GM12801 (cell line): ENCODE measurements around the gene UQCR11.

Experiments used
- TF ChIP-seq, protein P1 (sequence below): IDR thresholded peaks from one replicate; pipeline ENCODE4 v1.5.1; 2011; ENCODE audit warnings: control low read depth; ENCODE audit not compliant: insufficient read length; ENCODE audit errors: extremely low read depth

The UQCR11 gene

DNA sequence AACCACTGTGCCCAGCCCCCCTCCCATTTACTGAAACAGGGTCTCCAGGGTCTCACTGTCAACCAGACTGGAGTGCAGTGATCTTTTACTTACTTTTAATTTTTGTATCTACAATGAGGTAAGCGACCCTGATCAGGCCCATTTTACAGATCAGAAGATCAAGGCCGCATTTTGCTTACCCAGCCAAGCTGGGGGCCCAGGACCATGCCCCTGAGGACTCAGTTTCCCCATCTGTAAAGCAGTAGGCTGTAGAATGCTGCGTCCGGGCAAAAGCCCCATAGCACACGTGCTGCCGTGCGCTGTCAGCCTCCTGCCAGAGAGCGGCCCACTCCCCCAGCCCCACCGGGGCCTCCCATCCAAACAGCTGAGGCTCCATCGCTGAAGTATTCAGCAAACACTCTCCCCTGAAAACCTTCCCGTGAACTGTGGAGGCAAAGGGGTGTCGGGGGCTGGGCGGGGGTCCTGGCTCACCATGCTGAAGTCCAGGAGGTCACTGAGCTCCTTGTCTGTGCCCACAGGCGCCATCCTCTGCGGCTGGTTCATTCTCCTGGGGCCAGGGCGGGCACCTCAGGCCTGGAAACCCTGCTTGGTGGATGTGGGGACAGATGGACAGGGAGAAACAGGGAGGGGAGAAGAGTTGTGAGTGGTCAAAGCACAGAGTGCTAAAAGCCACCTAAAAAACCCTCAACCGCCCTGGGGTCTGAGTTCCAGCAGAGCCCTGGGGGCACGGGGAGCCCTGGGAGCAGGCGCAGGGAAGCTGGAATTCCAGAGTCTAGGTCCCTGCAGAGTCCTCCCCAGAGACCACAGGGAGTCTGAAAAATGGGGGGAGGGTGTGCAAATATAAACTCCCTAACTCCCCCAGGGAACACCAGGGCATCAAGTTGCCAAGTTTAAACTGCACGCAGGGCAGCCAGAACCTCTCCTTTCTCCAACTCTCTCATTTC is 44.7 kb upstream of the UQCR11 start:
- TF ChIP-seq, protein P1, sequence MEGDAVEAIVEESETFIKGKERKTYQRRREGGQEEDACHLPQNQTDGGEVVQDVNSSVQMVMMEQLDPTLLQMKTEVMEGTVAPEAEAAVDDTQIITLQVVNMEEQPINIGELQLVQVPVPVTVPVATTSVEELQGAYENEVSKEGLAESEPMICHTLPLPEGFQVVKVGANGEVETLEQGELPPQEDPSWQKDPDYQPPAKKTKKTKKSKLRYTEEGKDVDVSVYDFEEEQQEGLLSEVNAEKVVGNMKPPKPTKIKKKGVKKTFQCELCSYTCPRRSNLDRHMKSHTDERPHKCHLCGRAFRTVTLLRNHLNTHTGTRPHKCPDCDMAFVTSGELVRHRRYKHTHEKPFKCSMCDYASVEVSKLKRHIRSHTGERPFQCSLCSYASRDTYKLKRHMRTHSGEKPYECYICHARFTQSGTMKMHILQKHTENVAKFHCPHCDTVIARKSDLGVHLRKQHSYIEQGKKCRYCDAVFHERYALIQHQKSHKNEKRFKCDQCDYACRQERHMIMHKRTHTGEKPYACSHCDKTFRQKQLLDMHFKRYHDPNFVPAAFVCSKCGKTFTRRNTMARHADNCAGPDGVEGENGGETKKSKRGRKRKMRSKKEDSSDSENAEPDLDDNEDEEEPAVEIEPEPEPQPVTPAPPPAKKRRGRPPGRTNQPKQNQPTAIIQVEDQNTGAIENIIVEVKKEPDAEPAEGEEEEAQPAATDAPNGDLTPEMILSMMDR, result no peak

DNA sequence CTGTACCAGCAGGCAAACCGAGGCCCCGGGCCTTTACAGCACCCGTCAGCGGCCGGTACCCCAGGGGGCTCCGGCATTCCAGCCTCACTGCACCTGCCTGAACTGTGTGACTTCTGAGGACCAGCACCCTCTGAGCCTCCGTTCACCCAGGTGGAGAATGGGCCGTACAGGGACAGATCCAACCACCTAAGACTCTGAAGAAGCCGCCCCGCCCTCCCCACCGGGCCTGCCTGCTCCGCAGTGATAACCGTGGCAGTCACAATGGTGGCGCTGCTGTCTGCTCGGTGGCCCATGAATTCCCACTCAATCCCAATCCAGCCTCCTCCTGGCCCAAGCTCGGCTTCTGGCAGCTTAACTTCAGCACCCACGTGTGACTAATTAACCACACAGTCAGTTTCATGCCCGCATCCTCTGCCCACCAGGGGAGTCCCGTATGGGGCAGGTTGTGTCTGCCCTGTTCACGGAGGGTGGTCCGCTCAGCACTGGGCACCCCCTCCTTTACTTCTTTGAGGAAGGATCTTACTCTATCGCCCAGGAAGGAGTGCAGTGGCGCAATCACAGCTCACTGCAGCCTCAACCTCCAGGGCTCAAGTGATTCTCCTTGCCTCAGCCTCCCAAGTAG is 43.8 kb upstream of the UQCR11 start:
- TF ChIP-seq, protein P1, result no peak

DNA sequence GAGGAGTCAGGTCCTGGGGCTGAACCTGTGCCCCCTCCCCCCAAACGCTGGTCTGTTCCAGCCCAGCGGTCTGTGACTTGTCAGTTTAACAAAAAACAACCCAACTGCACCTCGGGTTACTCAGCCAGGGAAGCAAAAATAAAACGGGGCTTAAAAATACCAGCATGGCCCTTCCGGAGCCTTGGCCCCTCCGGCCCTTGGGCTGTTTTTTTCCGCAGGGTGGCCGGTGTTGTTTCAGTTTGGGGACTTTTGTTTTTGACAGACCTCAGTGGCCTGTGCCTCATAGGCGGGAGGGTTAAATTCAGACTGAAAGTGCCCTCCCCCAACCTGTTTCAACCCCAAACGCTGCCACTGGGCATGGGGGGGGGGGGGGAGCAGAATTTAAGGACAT is 43.2 kb upstream of the UQCR11 start:
- TF ChIP-seq, protein P1, result no peak

DNA sequence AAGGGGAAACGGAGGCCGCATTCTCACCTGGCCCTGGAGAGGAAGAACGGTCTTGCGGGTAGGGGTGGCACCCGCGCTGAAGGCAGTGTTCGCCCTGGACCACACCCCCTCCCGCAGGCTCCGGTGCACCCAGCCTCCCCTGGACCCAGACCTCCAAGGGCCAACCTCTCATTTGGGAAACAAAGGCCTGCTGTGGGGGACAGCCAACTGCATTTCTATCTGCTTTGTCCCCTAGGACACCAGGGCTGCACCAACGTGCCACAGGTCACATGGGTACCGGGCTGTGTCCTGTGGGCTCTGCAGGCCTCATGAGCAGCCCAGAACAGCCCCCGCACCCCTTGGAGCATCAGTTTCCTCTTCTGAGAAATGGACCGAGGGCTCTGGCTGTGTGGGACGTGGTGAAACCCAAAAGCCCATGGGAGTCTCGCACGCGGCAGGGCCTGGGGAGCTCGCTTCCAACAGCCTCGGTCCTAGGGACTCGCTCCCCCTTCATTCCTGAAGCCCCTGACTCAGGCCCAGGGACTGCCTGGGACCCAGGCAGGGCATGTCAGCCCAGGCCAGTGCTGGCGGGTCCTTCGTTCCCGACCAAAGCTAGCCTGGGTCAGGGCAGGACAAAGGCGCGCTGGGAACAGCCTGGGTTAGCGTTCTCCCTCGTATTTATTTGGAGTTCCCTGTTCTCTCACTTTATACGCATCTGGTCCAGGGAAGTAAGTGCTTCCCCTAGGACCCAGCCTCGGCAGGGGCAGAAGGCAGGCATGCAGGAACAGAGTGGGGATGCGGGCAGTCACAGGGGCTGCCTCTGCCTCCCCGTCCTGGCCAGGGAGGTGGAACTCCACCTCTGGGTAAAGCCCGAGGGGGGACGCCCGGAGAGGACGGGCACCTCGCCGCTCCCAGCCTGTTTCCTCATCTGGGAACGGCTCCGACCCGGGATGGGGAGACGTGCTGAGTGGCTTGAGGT is 42.5 kb upstream of the UQCR11 start:
- TF ChIP-seq, protein P1, result no peak

DNA sequence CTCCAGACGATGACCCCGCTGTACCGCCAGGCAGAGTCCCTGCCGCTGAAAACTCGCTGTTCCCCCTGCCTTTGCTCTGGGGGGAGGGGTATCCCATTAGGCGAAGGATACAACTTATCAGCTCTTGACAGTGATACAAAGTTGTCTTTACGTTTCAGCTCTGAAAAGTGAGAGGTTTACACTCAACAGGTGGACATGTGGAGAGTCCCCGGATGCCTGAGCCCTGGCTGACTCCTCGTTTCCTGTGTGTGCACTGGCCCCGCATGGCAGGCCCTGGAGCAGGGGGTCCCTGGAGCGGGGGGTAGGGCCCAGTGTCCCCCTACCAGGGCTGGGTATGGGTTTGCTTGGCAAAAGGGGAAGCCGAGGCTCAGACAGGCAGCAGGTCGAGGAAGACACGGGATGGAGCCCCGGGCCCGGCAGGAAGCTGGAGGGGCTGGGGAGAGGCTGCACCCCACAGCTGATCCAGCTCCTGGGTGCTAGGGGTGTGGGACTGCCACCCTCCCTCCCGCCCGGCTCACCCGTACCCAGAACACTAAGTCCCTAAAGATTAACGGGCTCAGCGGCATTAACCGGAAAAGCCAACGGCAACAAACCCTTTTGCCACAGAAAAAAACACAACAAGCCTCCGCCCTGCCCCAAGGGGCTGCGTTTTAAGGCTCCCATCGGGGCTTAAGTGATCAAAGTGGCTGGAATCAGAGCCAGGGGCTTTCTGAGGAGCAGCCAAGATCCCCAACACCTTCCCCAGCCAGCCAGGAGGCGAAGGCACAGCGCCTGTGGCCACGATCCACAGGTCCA is 41.6 kb upstream of the UQCR11 start:
- TF ChIP-seq, protein P1, result no peak

DNA sequence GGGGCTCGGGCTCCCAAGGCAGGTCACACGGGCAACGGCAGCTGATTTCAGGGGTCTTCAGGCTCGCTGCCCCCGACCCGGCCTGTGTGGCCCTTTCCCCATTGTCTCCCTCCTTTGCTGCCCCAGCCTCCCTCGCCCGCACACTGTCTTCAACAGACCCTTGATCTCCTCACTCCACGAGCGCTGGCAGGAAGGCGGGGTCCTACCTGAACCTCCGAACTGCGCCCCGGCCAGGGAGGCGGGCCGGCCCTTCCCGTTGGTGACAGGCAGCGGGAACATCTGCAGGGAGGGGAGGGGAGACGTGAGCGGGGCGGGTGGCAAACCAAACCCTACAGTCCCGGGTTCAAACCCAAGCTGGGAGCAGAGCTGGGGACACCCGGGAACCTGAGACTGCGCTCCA is 40.9 kb upstream of the UQCR11 start:
- TF ChIP-seq, protein P1, result no peak
